Measurements from ENCODE around the gene KIF26B.
"Not testable (repeated sequence)": the region's sequence is repeated elsewhere in the genome, so short reads cannot be mapped to it uniquely, and the experiment has no call there.

Gene KIF26B

DNA sequence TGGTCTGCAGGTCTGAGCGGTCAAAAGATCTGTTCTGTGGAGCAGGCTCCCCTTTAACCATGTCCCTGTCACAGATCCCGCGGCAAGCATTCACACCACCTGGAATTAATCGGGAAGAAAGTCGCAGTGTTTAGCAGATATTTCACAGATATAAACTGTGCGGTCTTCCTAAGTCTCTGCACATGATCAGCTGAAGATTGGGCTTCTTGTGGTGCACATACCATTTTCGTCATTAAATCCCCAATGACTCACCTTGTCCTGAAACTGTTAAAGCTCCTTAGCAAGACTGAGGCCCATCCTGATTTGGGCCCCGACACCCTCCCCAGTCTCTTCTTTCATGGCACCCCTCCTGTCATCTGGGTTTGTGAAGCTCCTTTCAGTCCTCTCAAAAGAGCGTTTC is 158.8 kb downstream of the KIF26B start:
- no peak for TF ChIP-seq CTCF (IDR thresholded peaks at IDR 0.05; ENCODE audit: insufficient read depth, missing control alignments)
- no peak for DNase-seq (ENCODE audit: insufficient read length, low spot score)
- no peak for FAIRE-seq

DNA sequence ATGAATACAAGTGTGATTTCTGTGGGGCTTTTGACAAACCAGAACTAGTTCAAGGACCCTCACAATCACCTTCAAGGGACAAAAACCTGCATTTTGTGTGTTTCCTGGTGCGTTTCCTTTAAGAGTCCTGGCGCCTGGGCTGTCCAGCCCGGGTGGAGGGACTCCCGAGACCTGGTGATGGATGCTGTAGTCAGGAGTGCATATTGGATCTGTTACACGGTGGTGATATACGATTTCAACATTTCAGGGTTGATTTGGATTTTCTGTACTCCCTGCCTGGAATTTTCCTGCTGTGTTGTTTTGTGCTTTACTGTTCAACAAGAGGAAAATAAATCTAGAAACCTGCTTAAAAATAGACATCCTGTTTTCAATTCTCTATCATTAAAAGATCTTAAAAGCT is 162.0 kb downstream of the KIF26B start:
- FAIRE-seq: no peak
- no peak for DNase-seq (ENCODE audit: insufficient read length, low spot score)
- TF ChIP-seq CTCF (IDR thresholded peaks at IDR 0.05; ENCODE audit: insufficient read depth, missing control alignments): no peak

DNA sequence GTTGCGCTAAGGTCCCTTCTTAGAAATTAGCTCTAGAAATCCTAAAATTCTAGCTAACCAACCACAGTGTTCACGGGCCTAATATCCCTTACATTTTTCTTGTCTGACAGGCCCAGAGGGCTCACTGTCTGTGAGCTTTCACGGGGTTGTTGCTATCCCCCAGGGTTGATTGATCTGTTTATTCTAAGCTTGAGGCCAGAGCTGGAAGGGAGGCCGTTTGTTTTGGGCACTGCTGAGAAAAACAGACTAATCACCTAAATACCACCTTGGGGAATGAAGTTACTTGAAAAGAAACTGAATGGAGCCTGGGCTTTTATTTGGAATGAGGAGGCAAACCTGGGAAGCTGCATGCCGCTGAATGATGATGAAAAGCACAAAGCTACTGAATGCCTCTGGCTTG is 162.4 kb downstream of the KIF26B start:
- TF ChIP-seq CTCF (IDR thresholded peaks at IDR 0.05; ENCODE audit: insufficient read depth, missing control alignments): no peak
- no peak for FAIRE-seq
- DNase-seq (ENCODE audit: insufficient read length, low spot score): no peak

- no peak for TF ChIP-seq CTCF (IDR thresholded peaks at IDR 0.05; ENCODE audit: insufficient read depth, missing control alignments)
- FAIRE-seq: no peak
- no peak for DNase-seq (ENCODE audit: insufficient read length, low spot score)
These were observed 164.3 kb downstream of the KIF26B start for GRCh38 chr1:245319094-245319493.

DNA sequence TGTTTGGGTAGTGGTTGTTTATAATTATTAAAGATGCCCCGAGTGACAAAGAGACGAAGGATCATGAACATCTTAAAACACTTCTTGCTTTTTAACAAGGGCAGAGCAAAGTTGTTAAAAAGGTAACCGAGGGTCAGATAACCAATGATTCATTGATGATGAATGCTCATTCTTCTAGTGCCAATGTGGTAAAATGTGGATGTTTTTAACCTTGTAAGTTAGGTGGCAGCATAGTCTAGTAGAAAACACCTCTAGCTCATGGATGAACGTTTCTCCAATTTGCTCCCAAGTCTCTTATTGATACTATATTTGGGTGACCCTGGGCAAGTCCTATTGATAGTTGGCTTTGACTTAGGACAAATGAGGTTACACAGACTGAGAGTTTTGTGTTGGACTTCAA is 167.9 kb downstream of the KIF26B start:
- DNase-seq (ENCODE audit: insufficient read length, low spot score) (no peak), FAIRE-seq (no peak)
- TF ChIP-seq CTCF (IDR thresholded peaks at IDR 0.05; ENCODE audit: insufficient read depth, missing control alignments): peak; percentile 20

DNA sequence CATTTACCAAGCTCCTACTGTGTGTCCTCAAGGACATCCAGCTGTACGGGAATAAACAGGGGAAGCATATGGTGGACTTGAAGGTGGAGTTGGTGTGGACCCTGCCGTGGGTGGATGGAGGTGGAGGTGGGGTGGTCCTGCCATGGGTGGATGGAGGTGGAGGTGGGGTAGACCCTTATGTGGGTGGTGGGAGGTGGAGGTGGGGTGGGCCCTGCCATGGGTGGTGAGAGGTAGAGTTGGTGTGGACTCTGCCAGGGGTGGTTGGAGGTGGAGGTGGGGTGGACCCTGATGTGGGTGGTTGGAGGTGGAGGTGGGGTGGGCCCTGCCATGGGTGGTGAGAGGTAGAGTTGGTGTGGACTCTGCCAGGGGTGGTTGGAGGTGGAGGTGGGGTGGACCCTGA is 169.0 kb downstream of the KIF26B start:
- not testable (repeated sequence) for DNase-seq (ENCODE audit: insufficient read length, low spot score); FAIRE-seq

GRCh38 chr1:245325922-245326795 is 171.4 kb downstream of the KIF26B start:
- no peak for TF ChIP-seq CTCF (IDR thresholded peaks at IDR 0.05; ENCODE audit: insufficient read depth, missing control alignments)
- no peak for DNase-seq (ENCODE audit: insufficient read length, low spot score)
- FAIRE-seq: no peak
